ENCODE results near the gene ANOS1. TPM values are rescaled to one million over a fixed set of nuclear protein-coding genes. Genes with fewer than 3 reads are reported as not detected.

ANOS1 gene
- total RNA-seq, 1 experiment from 2014 or later, result 54.9 TPM

DNA sequence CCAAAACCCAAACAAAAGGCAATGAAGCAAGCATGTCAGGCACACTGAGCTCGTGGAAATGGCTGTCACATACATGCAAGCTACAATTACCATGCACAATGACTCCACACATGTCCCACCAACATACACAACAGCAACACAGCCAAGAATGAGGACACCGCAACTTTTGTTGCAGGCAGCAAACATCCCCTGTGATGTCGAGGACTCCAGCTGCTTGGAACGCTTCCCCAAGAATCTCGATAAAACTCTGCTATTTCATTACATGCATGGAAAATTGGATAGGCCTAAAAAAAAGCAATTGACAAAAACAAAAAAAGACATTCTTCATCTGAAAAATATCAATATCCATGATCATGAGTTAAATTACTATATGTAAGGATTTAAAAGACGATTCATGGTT is 11.8 kb downstream of the ANOS1 start:
- H3K9ac ChIP-seq (ENCODE audit: extremely low read depth, insufficient read length, low read length), result no peak overlapping the region
- H4K91ac ChIP-seq (ENCODE audit: insufficient read length, low read depth, low read length), result no peak overlapping the region
- no peak overlapping the region for H2AK5ac ChIP-seq (ENCODE audit: insufficient read length, low read length)
- H3K4ac ChIP-seq (ENCODE audit: low read depth, low read length), result no peak overlapping the region
- WGBS (ENCODE audit: extremely low coverage, insufficient read length, low lambda C conversion rate), result no CpG with 5 or more reads among the region's 6 CpGs
- no peak overlapping the region for H2BK12ac ChIP-seq (ENCODE audit: insufficient read length, low read depth, low read length)
- no peak overlapping the region for H3K27ac ChIP-seq (ENCODE audit: insufficient read length, low read depth, low read length)
- H4K20me1 ChIP-seq (ENCODE audit: control insufficient read depth, insufficient read depth, insufficient read length), result no peaks in the 10 kb centered on the region
- no peaks in the 10 kb centered on the region for H3K23me2 ChIP-seq (ENCODE audit: insufficient read length, low read depth, low read length, poor library complexity, severe bottlenecking)
- H4K5ac ChIP-seq (ENCODE audit: insufficient read length, low read depth, low read length), result no peak overlapping the region
- Mint-ChIP-seq H3K9me3 (no peaks in the 10 kb centered on the region), H3K27ac (peak overlapping the region in 2 of 3 experiments; percentile 38 to 82; a peak in 3 of 7 replicates), H3K27me3 (ENCODE audit: low read depth) (no peaks in the 10 kb centered on the region; the same call in 1 of the 2 replicates), H3K4me1 (peaks cover 67 to 87% of the 10 kb centered on the region in 2 experiments), H3K4me3 (no peak overlapping the region), H3K36me3 (ENCODE audit: insufficient read depth in 1 of 3, low read depth in 3 of 3) (peaks cover 12 to 48% (median 23%) of the 10 kb centered on the region in 3 experiments)
- H3K79me2 ChIP-seq (ENCODE audit: insufficient read depth, low read length), result peaks cover 64% of the 10 kb centered on the region
- H3K27me3 ChIP-seq (ENCODE audit: insufficient read depth, low read length), result no peaks in the 10 kb centered on the region
- no peak overlapping the region for H2AFZ ChIP-seq (ENCODE audit: low read length)
- no peak overlapping the region for H3K23ac ChIP-seq (ENCODE audit: insufficient read length, low read depth, low read length)
- peaks cover 24% of the 10 kb centered on the region; the same call in 1 of the 2 replicates for H3K4me1 ChIP-seq (ENCODE audit: insufficient read depth, low read length)
- no peak for DNase-seq
- no peak overlapping the region for H2BK20ac ChIP-seq (ENCODE audit: low read depth, low read length, poor library complexity, severe bottlenecking)
- H3K4me2 ChIP-seq (ENCODE audit: insufficient read depth, insufficient read length, low read length), result no peak overlapping the region
- no peak overlapping the region for H3K18ac ChIP-seq (ENCODE audit: insufficient read length, low read depth, low read length)
- H2BK120ac ChIP-seq (ENCODE audit: low read depth, low read length, poor library complexity, severe bottlenecking), result no peak overlapping the region
- H2BK15ac ChIP-seq (ENCODE audit: low read depth, low read length), result no peak overlapping the region
- H3K56ac ChIP-seq (ENCODE audit: insufficient read length, low read depth, low read length), result no peak overlapping the region
- H4K8ac ChIP-seq (replicated peaks; ENCODE audit: insufficient read length, low read depth, low read length), result no peak overlapping the region
- H3T11ph ChIP-seq (ENCODE audit: low read length), result no peak overlapping the region
- H3K9me3 ChIP-seq (ENCODE audit: control insufficient read depth, low read depth, low read length), result no peaks in the 10 kb centered on the region
- TF ChIP-seq, protein P1, sequence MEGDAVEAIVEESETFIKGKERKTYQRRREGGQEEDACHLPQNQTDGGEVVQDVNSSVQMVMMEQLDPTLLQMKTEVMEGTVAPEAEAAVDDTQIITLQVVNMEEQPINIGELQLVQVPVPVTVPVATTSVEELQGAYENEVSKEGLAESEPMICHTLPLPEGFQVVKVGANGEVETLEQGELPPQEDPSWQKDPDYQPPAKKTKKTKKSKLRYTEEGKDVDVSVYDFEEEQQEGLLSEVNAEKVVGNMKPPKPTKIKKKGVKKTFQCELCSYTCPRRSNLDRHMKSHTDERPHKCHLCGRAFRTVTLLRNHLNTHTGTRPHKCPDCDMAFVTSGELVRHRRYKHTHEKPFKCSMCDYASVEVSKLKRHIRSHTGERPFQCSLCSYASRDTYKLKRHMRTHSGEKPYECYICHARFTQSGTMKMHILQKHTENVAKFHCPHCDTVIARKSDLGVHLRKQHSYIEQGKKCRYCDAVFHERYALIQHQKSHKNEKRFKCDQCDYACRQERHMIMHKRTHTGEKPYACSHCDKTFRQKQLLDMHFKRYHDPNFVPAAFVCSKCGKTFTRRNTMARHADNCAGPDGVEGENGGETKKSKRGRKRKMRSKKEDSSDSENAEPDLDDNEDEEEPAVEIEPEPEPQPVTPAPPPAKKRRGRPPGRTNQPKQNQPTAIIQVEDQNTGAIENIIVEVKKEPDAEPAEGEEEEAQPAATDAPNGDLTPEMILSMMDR (conservative IDR thresholded peaks at IDR 0.05), result no peak
- no peak overlapping the region for H2BK5ac ChIP-seq (ENCODE audit: insufficient read length, low read length)
- H3K79me1 ChIP-seq (ENCODE audit: insufficient read depth, low read depth, low read length, poor library complexity, severe bottlenecking), result peaks cover 3% of the 10 kb centered on the region
- no peak overlapping the region for H3K14ac ChIP-seq (ENCODE audit: insufficient read depth, low read length)
